HG03521 (cell line): ENCODE data around the gene NDOR1.

Experiments
- ATAC-seq: cut with Tn5 transposase; IDR thresholded peaks from one replicate; pipeline ENCODE4 v1.9.1; 2021; ENCODE audit warnings: mild to moderate bottlenecking, moderate library complexity; ENCODE audit not compliant: unreplicated experiment

NDOR1 gene

DNA sequence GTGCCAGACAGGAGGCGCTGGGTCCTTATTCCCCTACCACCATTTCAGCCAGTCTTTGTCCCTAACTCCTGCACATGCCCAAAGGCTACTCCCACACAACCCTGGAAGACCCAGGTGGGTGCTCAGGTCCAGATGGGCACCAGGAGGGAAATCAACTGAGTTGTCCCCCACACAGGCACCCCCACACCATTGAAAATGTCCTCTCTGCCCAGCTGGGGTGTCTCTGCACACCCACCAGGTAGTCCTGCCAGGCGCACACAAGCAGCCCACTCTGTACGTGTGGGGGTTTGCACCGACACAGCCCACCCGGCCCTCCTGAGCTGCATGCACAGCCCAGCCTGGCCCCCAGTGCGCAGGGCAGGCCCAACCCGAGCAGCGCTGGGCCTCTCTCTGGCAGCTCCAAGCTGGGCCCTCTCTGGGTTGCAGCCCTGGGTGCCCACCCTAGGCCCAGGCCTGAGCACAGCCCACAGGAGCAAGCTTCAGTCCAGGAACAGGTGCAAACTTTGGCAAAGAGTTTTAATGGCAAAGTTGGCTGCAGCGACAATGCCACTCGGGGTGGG lies 14.3 kb downstream of the NDOR1 start:
- no peak for ATAC-seq

DNA sequence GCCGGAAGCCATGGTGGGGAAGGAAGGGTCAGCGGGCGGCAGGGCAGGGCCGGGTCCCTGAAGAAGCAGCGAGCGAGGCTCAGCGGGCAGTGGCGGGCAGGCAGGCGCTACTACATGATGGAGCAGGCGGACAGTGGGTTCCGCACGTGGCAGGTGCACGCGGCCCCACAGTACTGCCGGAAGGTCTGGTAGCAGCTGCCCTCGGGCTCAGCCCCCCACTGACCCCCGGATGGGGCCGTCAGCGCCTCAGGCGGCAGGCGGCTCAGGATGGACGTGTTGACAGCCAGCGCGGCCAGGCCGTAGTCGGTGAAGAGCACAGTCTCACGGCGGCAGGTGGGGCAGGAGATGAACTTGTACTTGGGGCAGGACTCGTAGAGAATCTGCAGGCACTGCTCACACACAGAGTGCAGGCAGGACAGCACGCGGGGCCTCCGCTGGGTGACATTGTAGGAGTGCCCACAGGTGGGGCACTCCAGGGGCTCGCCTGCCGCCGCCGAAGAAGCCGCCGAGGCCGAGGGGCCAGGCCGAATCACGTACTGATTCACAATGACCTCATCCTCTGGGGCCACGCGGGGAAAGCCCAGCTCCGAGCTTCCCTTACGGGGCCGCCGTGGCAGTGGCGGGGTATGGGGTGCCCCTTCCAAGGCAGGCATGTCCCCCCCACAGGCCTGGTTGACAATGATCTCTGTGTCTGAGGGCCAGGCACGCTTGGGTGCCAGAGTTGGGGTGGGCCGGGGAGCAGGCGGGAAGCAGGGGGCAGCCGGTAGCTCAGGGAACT lies 15.0 kb downstream of the NDOR1 start:
- ATAC-seq: no peak

DNA sequence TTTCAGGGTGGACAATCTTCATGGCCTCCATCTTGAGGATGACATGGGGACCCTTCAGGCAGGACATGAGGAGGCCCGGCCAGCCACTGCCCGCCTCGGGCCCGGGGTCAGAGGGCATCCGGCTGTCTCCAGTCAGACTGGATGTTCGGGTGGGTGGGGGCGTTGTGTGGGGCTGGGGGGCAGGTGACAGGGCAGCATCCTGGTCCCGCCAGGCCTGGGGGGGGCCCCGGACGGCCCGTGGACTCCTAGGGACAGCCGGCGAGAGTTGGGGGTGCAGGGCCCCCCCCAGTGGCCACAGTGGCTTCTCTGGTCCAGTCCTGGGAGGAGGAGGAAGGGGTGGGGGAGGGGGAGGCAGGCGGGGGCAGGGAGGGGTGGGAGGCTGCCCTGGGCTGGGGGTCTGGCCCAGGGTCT lies 15.6 kb downstream of the NDOR1 start:
- ATAC-seq: no peak

DNA sequence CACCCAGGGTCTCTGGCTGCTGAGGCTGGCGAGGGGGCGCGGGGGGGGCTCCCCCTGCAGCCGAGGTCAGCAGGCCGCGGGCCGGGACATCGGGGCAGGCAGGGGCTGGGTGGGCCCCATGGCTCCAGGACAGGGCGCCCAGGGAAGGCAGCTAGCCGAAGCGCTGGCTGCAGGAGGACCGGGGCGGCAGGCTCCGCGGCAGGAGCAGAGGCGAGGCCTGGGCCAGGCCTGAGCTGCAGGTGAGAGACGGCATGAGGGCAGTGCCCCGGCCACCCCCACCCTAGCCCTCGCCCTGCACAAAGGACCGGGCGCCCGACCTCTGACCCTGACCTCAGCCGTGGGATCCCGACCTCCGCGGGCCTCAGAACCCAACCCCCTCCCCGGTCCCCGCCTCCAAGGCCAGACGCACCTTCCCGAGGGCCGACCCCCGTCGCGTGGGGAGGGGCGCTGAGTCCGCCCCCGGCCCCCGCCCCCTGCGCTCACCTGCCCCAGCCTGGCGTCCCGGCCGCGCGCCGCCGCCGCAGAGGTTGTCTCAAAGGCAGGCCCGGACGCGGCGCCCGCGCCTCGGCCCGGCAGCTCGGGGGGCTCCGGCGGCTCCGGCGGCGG lies 16.1 kb downstream of the NDOR1 start:
- ATAC-seq: no peak

DNA sequence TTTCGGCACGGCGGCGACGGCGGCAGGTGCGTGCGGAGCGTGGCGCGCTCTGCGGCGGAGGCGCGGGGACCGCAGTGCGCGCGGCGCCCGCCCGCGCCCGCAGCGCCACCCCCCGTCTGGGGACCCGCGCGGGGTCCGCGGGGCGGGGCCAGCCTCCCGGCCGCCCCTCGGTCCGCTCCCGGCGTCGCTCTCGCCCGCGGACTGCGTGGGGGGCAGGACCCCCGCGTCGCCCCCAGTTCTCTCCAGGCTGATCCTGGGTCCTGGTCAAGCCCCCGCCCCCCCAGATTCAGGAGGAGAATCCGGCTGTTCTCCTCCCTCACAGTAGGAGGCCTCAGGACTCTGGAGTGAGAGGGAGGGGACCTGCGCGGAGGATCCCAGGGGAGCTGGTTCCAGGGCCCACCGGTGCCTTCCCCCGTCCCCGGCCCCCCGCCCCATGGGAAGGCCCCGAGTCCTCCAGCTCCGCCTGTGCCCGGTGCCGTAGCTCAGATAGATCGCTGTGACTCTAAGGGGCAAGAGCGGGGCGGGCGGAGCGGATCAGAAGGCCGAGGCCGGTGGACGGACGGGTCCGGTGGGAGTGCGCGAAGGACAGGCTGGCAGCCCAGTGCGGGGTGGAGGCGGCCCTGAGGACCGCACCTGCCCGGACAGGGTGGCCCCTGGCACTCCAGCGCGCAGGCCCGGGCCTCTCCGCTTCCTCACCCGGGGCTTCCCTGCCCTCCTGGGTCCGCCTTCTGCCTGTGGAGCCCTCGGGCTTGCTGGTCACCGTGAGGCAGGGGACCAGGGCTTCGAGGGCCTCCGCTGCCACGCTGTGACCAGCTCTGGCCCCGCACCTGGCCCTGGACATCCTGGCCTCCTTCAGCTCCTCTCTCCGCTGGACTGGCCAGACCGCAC lies 16.9 kb downstream of the NDOR1 start, which contains the start of gene RNF208:
RNF208 (minus strand) TSS at position 51 of the 888 bp plus-strand sequence. CDS start 1,028 bp downstream, outside the sequence.
- ATAC-seq: no peak

DNA sequence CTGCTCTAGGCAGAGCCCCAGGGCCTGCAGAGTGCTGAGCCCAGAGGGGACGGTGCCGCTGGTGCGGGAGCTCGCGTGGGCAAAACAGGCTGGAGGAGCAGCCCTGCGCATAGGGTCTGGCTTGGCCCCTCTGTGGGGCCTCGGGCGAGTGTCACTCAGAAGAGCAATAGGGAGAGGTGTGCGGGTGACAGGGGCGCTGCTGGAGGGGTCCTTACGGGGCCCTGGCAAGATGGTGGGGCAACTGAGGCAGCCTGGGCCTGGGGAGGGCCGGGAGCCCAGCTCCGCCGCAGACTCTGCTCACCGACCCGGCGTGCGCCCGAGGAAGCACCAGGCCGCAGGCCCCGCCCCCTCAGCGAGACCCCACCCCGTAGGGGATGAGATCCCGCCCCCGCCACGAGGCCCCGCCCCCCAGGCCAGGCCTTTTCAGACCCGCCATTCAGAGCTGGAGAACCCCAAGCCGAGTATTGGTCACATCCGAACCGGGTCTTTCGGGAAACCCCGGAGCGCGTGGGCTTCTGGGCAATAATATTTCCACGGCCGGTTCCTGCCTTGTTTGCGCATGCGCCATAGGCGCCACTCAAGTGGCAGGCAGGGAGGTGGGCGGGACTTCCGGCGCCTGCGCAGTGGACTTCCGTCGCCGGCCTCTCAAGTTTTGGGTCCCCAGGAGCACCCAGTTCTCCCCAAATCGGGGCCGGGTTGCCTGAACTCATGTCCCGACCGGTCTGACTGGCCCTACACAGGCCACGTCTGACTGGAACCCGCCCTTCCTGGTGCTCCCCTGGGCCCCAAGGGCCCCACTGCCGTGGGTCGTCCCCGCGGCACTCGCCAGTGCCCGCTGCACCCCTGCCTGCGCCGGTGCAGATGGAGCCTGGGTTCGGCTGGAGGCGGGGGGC lies 17.8 kb downstream of the NDOR1 start:
- peak; percentile 82 for ATAC-seq

DNA sequence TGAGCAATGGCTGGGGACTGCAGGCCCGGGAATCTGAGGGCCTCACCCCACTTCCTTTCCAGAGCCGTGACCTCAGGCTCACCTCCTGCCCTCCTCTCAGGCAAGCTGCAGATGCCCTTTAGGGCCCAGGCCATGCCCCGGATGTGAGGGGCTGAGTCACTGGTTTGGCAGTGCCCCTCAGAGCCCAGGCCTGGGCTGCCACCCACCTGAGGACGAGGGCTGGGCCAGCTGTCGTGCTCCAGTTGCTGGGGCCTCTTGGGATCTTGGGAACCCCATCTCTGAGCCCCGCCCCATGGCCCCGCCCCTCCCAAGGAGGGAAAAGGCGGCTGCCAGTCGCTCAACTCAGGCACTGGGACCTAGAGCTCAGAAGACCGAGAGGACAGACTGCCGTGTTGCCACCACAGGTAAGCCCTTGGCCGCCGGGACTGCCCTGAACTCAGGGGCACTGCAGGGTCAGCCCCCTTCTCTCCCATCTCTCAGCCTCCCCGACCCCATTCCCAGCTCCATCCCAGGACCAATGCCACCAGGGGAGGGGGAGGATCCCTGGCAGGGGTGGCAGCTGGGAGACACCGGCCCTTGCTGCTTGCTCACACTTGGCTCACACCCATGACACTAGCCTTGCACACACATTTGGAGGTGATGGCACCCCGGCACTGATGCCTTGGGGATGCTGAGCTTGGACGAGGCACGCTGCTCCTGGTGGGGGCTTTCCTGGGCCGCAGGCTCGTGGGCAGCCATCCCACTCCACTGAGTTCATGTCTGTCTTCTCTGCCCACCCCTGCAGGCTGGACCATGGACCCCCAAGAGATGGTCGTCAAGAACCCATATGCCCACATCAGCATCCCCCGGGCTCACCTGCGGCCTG lies 19.6 kb downstream of the NDOR1 start, which contains the start of gene CYSRT1:
CYSRT1 (plus strand) TSS at position 345 of the 865 bp plus-strand sequence; CDS start at position 793, 448 bp downstream.
- no peak for ATAC-seq

DNA sequence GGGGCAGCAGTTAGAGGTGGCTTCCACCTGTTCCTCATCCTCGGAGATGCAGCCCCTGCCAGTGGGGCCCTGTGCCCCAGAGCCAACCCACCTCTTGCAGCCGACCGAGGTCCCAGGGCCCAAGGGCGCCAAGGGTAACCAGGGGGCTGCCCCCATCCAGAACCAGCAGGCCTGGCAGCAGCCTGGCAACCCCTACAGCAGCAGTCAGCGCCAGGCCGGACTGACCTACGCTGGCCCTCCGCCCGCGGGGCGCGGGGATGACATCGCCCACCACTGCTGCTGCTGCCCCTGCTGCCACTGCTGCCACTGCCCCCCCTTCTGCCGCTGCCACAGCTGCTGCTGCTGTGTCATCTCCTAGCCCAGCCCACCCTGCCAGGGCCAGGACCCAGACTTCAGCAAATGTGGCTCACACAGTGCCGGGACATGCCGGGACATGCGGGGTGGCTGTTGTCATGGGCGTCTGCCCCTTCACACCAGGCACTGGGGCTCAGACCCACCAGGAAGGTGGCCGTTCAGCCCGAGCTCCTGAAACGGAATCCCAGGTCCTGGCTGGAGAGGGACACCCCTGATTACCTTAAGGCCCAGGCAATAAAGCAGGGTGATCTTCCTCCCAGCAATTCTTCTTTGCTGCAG lies 20.3 kb downstream of the NDOR1 start:
- no peak for ATAC-seq

DNA sequence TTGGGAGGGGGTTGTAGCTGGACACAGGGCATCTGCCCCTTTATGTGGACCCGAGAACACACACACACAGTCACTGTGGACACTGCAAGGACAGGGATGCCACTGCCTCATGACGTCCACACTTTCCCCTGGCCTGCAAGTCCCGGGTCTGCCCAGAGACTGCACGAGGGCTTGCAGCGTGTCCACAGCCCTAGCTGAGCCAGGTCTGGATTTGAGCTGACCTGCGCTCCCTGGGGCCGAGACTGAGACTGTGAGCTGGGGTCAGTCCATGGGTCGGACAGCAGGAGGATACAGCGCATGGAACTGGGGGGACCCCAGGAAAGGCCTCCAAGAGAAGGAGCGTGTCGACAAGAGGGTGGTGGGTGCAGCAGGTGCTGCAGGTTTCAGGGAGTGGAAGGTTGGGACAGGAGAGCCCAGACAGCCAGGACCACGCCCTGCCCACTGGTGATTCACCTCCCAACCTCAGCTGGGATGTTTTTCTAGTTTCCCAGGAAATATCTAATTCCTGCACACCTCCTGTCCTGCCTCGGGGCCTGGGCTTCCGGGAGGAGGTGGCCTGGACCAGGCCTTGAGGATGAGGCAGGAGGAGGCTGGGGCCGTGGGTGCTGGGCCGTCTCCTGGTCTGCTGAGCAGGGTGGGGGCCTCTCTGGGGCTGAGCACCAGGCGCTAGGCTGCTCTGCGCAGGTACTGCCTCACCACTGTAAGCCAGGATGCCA lies 21.0 kb downstream of the NDOR1 start:
- no peak for ATAC-seq

DNA sequence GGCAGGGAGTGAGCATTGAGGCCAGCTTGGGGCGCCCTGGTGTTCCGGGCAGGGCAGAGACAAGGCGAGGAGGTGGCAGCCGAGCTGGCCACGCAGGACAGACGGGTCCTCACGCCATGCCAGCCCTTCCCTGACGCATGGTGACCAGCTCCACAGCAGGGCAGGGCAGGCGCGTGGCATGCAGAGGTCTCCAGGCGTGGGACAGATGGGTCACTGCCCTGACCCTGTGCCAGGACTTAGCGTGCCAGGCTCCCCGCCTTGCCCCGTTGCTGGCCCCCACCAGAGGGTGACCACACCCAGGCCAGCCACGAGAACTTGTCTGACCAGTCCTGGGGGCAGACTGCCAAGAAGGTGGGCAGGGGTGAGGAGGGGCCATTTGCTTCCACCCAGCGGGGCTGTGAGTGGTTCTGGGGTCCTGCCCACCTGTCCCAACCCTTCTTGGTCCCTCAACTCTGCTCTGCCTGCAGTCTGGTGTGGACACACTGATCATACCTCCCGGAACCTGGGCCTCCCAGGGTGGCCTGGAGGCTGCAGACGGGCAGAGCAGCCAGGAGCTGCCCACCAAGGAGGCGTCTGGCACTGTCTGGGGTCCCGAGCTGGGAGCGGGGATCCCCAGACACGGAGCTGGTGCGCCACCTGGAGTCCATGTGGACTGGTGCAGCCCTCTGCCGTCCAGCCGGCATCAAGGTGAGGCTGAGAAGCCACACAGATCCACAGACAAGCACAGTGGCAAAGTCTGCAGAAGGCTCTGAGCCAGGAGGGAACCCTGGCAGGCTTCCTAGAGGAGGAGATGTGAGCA lies 21.8 kb downstream of the NDOR1 start, which contains the start of gene RNF224:
RNF224 (plus strand) TSS at position 449 of the 799 bp plus-strand sequence. CDS start 834 bp downstream, outside the sequence.
- ATAC-seq: no peak

DNA sequence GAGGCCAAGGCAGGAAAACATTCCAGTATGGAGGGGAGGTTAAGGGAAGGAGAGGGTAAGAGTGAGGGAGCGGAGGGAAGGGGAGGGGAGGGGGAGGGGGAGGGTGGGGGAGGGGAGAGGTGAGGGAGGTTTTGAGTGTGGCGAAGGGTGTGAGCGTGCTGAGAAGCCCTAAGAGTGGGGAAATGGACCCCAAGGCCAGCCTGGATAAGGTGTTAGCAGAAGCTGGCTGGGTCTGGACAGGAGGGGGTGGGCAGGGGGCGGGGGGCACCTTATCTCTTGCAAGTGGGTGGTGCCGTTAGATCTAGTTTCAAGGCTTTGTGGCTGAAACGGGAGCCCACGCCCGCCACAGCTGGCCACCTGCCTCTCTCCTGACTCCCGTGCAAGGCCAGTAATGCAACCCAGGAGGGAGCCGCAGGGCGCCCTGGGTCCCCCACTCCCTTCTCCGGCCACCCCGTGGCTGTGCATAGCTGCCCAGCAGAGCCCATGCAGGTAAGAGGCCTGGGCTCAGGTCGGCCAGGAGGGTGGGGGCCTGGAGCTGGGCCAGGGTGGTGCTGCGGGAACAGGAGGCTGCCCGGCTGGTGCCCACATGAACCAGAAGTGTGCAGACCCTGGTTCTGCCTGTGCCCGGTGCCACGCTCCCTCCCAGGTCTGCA lies 22.5 kb downstream of the NDOR1 start:
- no peak for ATAC-seq

DNA sequence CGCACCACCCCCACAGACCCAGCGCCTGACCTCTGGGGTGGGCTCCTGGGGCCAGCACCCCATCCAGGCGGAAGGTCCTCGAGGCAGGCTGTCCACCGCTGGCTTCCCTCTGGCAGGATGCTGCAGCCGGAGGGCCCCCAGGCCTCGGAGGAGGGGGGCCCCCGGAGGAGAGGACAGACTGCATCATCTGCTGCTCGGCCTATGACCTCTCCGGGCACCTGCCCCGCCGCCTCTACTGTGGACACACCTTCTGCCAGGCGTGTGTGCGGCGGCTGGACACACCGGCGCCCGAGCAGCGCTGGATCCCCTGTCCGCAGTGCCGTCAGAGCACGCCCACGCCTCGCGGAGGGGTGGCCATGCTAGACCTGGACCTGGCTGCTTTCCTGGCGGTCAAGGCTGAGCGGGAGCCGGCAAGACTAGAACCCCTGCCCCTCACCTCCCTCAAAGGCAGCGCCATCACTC lies 23.0 kb downstream of the NDOR1 start:
- ATAC-seq: no peak

DNA sequence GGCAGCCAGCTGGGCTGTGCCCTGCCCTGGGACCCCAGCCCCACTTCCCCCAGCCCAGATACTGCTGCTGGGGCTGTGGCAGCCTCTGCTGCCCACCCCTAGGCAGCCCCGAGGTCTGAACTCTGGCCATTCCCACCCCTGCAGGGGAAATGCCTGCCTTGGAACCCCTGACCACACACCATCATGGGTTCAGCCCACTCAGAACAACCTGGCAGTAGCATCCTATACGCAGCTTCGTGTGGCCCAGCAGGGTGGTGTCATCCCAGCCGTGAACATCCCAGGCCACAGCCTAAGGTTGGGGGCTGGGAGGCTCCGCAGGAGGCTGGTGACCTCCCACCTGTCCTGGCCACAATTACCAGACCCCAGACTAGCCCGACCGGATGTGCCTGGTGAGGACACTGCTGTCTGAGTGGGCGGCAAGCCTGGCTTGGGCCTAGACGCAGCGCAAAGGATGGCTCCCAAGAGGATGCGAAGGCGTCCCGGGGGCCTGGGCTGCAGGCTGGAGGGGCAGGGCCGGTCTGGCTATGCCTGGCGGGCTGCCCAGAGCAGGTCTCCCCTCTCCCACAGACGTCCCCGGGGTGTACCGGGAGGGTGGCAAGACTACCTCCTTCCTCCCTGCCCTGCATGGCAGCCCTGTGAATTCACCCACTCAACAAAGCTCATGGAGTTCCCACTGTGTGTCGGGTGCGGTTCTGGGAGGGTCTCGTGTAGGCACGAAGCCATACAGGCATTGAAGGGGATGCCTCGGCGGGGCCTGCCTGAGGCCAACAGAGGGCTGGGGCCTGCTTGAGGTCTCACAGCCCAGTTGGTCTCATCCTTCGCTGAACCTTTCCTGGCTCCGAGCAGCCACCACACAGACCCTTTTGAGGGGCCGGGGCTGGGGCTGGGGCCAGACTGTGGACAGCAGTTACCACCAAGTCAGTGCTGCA lies 23.7 kb downstream of the NDOR1 start:
- ATAC-seq: no peak

DNA sequence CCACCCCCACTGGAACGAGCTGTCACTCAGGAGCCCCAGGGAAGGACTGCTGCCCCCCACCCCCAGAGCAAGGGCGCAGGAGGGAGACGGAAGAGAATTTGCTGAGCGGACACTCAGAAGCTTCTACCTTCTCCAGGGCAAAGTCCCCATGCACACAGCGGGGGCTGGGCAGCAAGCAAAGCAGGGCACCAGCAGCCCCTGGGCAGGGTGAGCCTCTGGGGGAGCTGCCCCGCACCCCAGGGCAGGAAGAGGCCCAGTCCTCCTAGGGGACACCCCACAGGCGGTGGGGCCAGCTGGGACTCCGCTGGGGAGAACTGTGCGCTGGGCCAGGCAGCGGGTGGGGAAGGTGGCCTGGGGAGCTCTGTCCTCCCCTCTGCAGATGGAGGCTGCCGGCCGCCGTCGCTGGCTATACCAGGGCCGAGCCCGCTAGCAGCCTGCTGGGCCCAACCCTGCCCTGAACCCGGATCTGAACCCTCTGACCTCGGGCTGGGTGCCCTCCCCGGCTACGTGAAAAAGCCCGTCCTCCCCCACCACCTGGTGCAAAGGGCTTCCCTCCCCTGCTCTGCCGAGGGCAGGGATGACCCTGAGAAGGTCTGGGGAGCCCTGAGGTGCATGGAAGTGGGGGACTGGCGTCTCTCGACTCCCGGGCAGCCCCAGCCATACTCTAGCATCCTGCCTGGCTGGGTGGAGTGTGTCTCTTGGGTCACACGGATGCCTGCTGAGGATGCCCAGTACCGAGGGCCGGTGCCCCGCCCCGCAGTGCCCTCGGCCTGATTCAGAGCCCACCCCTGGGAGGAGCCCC lies 24.6 kb downstream of the NDOR1 start:
- no peak for ATAC-seq
